ENCODE results near the gene UVRAG. TPM values are rescaled to one million over a fixed set of nuclear protein-coding genes. Genes with fewer than 3 reads are reported as not detected.

UVRAG gene
- total RNA-seq, 4 donors from 2014 or later = 16.6 to 22.1 (median 19.3) TPM

DNA sequence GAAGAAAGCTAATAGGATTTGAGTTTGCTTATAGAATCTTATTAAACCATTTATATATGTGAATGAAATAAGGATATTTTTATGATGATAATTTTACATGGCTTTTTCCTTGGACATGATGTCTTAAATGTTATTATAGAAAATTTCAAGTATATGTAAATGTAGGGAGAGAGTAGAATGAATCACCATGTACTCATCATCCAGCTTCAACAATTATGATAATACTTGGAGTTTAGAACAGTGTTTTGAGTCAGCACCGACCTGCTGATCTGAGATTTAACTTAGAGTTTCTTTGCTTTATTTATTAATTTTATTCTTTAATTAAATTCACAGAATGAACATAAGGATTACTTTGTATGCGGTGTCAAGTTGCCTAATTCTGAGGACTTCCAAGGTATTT, 193.5 kb downstream of the UVRAG start:
- no peaks in the 10 kb centered on the region for H3K9me3 ChIP-seq
- H3K4me1 ChIP-seq = peaks cover 0 to 2% of the 10 kb centered on the region in 2 donors
- H3K36me3 ChIP-seq = peaks cover 0 to 31% of the 10 kb centered on the region in 2 donors
- H3K27me3 ChIP-seq = no peaks in the 10 kb centered on the region
- ATAC-seq (no peak), DNase-seq (no peak)
- in situ Hi-C loops (cut with MboI; ENCODE audit: low sequenced_read_pairs in 4 of 4) (no loop called here), intact Hi-C loops (cut with DNase I; ENCODE audit: low total_unique reads) (no loop called here)
- TF ChIP-seq, protein P1, sequence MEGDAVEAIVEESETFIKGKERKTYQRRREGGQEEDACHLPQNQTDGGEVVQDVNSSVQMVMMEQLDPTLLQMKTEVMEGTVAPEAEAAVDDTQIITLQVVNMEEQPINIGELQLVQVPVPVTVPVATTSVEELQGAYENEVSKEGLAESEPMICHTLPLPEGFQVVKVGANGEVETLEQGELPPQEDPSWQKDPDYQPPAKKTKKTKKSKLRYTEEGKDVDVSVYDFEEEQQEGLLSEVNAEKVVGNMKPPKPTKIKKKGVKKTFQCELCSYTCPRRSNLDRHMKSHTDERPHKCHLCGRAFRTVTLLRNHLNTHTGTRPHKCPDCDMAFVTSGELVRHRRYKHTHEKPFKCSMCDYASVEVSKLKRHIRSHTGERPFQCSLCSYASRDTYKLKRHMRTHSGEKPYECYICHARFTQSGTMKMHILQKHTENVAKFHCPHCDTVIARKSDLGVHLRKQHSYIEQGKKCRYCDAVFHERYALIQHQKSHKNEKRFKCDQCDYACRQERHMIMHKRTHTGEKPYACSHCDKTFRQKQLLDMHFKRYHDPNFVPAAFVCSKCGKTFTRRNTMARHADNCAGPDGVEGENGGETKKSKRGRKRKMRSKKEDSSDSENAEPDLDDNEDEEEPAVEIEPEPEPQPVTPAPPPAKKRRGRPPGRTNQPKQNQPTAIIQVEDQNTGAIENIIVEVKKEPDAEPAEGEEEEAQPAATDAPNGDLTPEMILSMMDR (IDR thresholded peaks at IDR 0.05 in 4 of 5, conservative IDR thresholded peaks at IDR 0.05 in 1 of 5) = no peak
- no peak for TF ChIP-seq POLR2A (IDR thresholded peaks at IDR 0.05)
- no peak overlapping the region for H3K4me3 ChIP-seq
- H3K27ac ChIP-seq = no peak overlapping the region

DNA sequence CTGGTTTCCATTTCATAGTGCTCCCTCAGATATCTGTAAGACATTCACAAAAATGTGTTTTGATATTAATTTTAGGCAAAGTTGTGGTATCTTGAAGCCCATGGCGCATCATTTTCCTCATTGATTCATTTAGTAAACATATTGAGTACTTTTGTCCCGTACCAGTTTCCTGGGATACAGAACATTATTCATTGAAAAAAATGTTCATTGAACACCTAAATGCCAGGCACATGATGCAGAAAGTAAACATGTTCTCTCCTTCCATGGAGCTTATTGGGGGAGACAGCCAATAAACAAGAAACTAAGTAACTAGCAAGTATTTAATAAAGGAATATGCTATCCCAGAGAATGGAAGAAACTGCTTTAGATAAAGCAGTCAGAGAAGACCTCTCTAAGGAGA, 195.0 kb downstream of the UVRAG start:
- ATAC-seq = no peak

DNA sequence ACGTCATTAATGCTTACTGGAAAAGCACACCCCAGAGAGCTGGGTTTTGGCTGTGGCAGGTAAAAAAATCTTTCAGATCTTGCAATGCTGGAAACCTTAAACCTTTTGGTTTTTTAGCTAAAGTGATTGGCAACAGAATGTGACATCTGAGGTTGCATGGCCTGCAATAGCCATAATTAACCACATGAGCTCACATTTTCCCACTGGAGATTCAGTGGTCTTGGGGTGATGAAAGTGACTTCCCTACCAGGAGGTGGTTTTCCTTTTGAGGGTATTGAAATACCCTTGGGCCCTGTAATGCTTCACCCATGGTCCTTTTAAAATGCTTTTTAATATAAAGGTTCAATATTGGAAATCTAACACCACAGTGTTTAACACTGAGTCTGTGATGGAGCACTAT, 198.5 kb downstream of the UVRAG start:
- H3K27ac ChIP-seq = no peak overlapping the region
- no peaks in the 10 kb centered on the region for H3K9me3 ChIP-seq
- TF ChIP-seq, protein P1 (IDR thresholded peaks at IDR 0.05 in 4 of 5, conservative IDR thresholded peaks at IDR 0.05 in 1 of 5) = no peak
- TF ChIP-seq POLR2A (IDR thresholded peaks at IDR 0.05) = no peak
- intact Hi-C loops (cut with DNase I; ENCODE audit: low total_unique reads) (no loop called here), in situ Hi-C loops (cut with MboI; ENCODE audit: low sequenced_read_pairs in 4 of 4) (no loop called here)
- no peaks in the 10 kb centered on the region for H3K27me3 ChIP-seq
- no peak for DNase-seq
- peaks cover 0 to 4% of the 10 kb centered on the region in 2 donors for H3K4me1 ChIP-seq
- no peak overlapping the region for H3K4me3 ChIP-seq
- no peak for ATAC-seq
- peaks cover 0 to 9% of the 10 kb centered on the region in 2 donors for H3K36me3 ChIP-seq

More for the DNA sequence above, 195.0 kb downstream of the UVRAG start:
- intact Hi-C loops (cut with DNase I; ENCODE audit: low total_unique reads) (no loop called here), in situ Hi-C loops (cut with MboI; ENCODE audit: low sequenced_read_pairs in 4 of 4) (no loop called here)
- no peaks in the 10 kb centered on the region for H3K27me3 ChIP-seq
- H3K4me3 ChIP-seq = no peak overlapping the region
- TF ChIP-seq, protein P1 (IDR thresholded peaks at IDR 0.05 in 4 of 5, conservative IDR thresholded peaks at IDR 0.05 in 1 of 5) = no peak
- no peak for TF ChIP-seq POLR2A (IDR thresholded peaks at IDR 0.05)
- peaks cover 0 to 4% of the 10 kb centered on the region in 2 donors for H3K4me1 ChIP-seq
- H3K27ac ChIP-seq = no peak overlapping the region
- H3K9me3 ChIP-seq = no peaks in the 10 kb centered on the region
- peaks cover 0 to 18% of the 10 kb centered on the region in 2 donors for H3K36me3 ChIP-seq
- DNase-seq = no peak

DNA sequence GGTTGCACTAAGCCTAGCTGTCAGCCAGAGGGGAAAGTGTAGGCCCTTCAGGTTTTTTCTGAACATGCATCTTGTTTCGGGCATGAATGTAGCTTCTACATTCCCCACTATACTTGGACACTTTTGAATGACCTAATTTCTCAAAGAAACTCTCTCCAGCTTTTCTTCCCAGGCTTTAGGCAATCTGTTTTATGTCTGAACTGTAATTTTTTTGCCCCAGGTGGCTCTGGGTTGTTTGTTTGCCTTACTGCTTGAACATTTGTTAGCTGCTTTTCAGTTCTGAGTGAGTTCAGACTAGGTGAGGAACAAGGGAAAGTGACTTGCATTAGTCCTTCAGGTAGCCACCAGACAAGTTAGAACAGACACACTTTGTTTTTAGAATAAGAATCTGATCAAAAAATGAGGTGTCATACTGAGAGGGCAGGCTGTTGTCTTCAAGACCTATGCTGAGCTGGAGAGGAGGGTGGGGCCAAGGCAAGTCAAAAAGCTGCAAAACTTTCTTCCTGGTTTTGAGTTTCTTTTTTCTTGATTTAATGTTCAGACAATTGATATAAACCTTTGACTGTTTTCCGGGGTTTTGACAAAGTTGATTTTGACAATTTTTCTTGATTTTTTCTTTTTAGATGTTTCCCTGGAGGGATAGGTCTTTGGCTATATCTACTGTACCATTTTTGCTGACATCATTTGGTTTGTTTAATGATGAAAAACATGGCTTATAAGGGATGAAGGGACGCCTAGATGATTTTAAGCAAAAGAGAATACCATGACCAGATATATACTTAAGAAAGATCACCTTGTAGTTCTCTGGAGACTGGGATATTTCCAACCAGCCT, 208.4 kb downstream of the UVRAG start:
- no peak for DNase-seq
- Histone ChIP-seq H3K4me3 (no peak overlapping the region), H3K9me3 (no peaks in the 10 kb centered on the region), H3K36me3 (no peaks in the 10 kb centered on the region), H3K4me1 (no peaks in the 10 kb centered on the region), H3K27ac (no peak overlapping the region), H3K27me3 (no peaks in the 10 kb centered on the region)
- no peak for ATAC-seq
- TF ChIP-seq, protein P1 (IDR thresholded peaks at IDR 0.05 in 4 of 5, conservative IDR thresholded peaks at IDR 0.05 in 1 of 5) = no peak
- no peak for TF ChIP-seq POLR2A (IDR thresholded peaks at IDR 0.05)
- in situ Hi-C loops (cut with MboI; ENCODE audit: low sequenced_read_pairs in 4 of 4) = no loop called here
- intact Hi-C loops (cut with DNase I; ENCODE audit: low total_unique reads) = no loop called here

Measured in gastrocnemius medialis (tissue), 4 donors.